Brain microvascular endothelial cell (primary cell): ENCODE results near the gene KRTAP4-16.
"Not testable (repeated sequence)": the region's sequence is repeated elsewhere in the genome, so short reads cannot be mapped to it uniquely, and the experiment has no call there.

Experiments
- DNase-seq: peaks from one replicate; pipeline ENCODE4 v3.0.0-alpha.2; 2020
- H3K27ac ChIP-seq: fragments of 250-450 bp; sonication (Bioruptor Pico); 2 replicates; pipeline ENCODE4 v1.5.1; 2020; ENCODE audit warnings: mild to moderate bottlenecking, moderate library complexity
- H3K27me3 ChIP-seq: fragments of 250-450 bp; sonication (Bioruptor Pico); replicated peaks from 2 replicates; pipeline ENCODE4 v1.5.1; 2020; ENCODE audit warnings: mild to moderate bottlenecking
- H3K36me3 ChIP-seq: fragments of 250-450 bp; sonication (Bioruptor Pico); replicated peaks from 2 replicates; pipeline ENCODE4 v1.5.1; 2020; ENCODE audit warnings: mild to moderate bottlenecking
- H3K4me3 ChIP-seq: 2 replicates; pipeline ENCODE4 v1.5.1; 2011; ENCODE audit warnings: low read depth, mild to moderate bottlenecking, control low read depth, low read length, moderate library complexity
- in situ Hi-C: cut with HindIII; loops from 2 replicates; pipeline ENCODE4 v1.10.0; 2017; ENCODE audit warnings: low sequenced_read_pairs, low pct_ligation_motif_present
- TF ChIP-seq, protein P1 (sequence below): IDR thresholded peaks from 2 replicates; pipeline ENCODE4 v1.5.1; 2011; ENCODE audit warnings: low read depth, mild to moderate bottlenecking, moderate library complexity, low read length, control low read depth, inconsistent platforms; ENCODE audit errors: missing control alignments

KRTAP4-16 gene

DNA sequence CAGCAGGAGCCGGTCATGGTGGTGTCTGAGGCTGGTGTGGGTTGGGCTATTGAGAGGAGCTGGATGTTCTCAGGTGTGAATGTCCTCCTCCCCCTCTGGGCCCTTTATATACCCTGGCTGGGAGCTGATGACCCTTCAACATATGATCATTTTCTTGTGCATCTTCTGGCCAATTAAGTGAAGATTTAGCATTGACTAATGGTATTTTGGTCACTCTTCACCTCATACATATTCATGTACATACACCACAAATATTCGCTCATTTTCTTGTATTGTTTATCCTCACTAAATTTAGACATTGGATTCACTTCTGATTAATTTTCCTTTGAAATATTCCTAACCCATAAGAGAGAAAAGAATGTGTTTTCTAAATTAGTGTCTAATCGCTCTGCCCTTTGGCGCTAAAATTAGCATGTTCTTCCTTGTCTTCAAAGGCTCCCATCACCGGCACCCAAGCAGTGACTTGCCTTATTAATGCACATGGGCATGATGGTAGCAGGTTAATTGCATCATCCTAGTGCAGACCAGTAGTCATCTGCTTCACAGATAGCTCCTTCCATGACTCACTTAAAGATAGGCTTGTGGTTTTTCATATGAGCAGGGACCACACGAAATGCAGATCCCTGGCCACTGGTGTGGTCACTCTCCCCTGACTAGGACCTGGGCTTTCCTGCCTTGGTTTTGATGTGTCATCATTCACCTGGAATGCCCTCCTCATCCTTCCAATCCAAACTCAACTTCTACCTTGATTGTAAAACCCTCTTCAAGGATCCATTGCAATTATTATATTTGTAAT lies 36.0 kb downstream of the KRTAP4-16 start, which contains the start of gene KRTAP2-4:
KRTAP2-4 (minus strand) TSS at position 51 of the 796 bp plus-strand sequence; CDS start at position 17, 34 bp downstream.
- peak; percentile 94 for DNase-seq
- peak within 1 kb of the TSS; percentile 57 for H3K27ac ChIP-seq
- H3K27me3 ChIP-seq: no peaks in the 10 kb centered on the region
- in situ Hi-C loops: no loop called here
- no peak within 1 kb of the TSS for H3K4me3 ChIP-seq
- TF ChIP-seq, protein P1, sequence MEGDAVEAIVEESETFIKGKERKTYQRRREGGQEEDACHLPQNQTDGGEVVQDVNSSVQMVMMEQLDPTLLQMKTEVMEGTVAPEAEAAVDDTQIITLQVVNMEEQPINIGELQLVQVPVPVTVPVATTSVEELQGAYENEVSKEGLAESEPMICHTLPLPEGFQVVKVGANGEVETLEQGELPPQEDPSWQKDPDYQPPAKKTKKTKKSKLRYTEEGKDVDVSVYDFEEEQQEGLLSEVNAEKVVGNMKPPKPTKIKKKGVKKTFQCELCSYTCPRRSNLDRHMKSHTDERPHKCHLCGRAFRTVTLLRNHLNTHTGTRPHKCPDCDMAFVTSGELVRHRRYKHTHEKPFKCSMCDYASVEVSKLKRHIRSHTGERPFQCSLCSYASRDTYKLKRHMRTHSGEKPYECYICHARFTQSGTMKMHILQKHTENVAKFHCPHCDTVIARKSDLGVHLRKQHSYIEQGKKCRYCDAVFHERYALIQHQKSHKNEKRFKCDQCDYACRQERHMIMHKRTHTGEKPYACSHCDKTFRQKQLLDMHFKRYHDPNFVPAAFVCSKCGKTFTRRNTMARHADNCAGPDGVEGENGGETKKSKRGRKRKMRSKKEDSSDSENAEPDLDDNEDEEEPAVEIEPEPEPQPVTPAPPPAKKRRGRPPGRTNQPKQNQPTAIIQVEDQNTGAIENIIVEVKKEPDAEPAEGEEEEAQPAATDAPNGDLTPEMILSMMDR: no peak
- H3K36me3 ChIP-seq: no peaks in the 10 kb centered on the region

DNA sequence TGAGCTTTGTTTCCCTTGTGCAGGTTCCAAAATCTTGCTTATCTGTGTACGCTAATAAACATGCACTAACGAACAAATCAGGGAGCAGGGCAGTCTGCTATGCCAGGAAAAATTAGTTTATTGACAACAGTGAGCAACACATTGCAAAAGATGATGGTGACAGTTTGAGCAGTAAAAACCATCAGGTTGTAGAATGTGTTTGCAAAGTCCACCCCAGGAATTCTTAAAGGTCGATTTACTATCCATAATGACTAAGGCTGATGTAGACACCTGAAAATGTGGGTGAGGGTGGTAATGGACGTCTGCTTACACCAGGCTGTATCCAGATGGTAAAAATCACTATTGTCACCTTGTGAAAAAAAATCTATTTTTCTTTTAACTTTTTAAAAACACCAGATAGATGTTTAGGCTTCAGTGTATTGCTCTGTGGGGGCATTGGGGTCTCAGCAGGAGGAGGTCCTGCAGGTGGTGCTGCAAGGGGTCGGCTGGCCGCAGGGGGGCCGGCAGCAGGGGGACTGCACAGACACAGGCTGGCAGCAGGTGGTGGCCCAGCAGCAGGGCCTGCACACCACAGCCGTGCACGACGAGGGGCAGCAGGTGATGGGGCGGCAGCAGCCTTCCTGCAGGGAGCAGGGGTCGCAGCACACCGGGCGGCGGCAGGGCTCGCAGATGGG lies 36.9 kb downstream of the KRTAP4-16 start:
- DNase-seq, H3K27ac ChIP-seq, in situ Hi-C loops, H3K36me3 ChIP-seq, H3K27me3 ChIP-seq, H3K4me3 ChIP-seq: not testable (repeated sequence)

DNA sequence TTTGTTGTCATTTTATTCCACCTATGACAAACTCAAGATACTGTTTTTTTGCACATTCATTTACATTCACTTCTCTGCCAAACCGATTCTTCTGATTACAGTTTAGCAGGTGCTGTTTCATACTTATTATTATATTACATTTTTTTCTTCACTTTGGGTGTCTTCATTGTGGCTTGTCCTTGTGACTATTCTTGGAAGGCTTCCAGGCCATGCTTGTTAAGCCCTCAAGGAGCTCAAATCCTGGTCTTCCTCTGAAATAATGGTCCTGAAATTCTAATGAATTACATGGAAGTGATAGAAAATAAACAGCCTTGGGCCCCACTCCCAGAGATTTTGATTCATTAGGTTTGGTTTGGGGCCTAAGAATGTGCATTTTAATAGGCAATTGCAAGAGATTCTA lies 37.7 kb downstream of the KRTAP4-16 start:
- Histone ChIP-seq H3K27me3 (no peaks in the 10 kb centered on the region), H3K4me3 (no peak overlapping the region), H3K27ac (no peak overlapping the region), H3K36me3 (no peaks in the 10 kb centered on the region)
- TF ChIP-seq, protein P1: no peak
- in situ Hi-C loops: no loop called here
- no peak for DNase-seq

DNA sequence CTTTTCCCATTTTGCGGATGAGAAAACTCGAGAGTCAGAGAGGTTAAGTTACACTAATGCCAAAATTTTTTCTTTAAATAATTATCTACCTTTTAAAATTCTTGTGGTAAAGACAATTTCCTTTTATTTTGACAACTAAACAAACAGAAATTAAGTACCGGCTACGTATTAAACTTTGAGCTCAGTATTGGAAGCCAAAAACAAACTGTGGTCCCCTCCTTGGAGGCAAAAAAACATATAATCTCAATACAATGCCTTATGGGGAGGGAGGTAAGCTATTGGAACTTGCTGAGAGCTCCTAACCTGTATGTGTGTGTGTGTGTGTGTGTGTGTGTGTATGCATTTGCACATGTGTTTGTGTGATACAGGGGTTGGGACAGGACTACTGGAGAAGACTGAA lies 38.6 kb downstream of the KRTAP4-16 start:
- in situ Hi-C loops: no loop called here
- no peak overlapping the region for H3K27ac ChIP-seq
- no peak for DNase-seq
- H3K36me3 ChIP-seq: no peaks in the 10 kb centered on the region
- TF ChIP-seq, protein P1: no peak
- H3K4me3 ChIP-seq: no peak overlapping the region
- no peaks in the 10 kb centered on the region for H3K27me3 ChIP-seq

DNA sequence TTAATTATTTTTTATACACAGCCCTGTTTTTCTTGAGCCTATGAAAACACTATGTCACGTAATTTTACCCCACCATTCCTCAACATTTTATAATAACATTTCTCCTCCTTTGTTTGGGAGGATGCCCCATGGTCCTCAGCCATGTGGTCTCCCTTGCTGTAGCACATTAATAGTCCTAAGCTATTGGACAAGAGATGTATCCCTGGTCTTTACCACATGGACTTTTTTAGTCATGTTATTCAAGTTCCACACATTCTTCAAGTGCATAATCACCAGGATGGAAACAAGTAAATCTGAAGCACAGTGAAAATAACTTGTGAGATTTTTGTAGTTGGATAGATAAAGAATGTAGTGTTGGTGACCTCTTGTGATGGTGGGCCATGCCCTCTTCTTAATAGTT lies 40.0 kb downstream of the KRTAP4-16 start:
- DNase-seq: peak; percentile 75
- Histone ChIP-seq H3K36me3 (no peaks in the 10 kb centered on the region), H3K27ac (peak overlapping the region; percentile 89), H3K4me3 (no peak overlapping the region), H3K27me3 (no peaks in the 10 kb centered on the region)
- TF ChIP-seq, protein P1: no peak
- in situ Hi-C loops: no loop called here

DNA sequence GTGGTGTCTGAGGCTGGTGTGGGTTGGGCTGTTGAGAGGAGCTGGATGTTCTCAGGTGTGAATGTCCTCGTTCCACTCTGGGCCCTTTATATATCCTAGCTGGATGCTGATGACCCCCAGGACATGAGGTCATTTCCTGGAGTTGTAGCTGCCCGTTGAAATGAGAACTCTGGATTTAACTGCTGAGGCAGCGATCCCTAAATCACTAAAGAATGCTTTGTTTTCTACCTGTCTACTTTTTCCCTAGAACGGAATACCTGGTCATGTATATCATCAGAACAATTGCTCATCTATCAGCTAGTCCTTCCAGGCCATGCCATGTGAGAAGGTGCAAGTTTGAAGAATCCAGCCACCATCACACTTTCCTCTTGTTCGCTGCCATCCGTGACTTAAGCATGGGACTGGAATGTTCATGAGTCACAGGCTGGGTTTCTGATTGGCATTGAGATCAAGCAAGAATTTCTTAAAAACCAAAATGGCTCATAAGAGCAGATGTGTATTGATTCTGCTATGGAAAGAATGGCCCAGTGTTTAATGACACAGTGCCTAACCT lies 41.9 kb downstream of the KRTAP4-16 start, which contains the start of gene KRTAP2-3:
KRTAP2-3 (minus strand) TSS at position 63 of the 553 bp plus-strand sequence. CDS start 64 bp downstream, outside the sequence.
- Histone ChIP-seq H3K36me3 (no peaks in the 10 kb centered on the region), H3K27ac (peak within 1 kb of the TSS; percentile 89), H3K4me3 (no peak within 1 kb of the TSS), H3K27me3 (no peaks in the 10 kb centered on the region)
- TF ChIP-seq, protein P1: no peak
- DNase-seq: peak; percentile 89
- in situ Hi-C loops: no loop called here

DNA sequence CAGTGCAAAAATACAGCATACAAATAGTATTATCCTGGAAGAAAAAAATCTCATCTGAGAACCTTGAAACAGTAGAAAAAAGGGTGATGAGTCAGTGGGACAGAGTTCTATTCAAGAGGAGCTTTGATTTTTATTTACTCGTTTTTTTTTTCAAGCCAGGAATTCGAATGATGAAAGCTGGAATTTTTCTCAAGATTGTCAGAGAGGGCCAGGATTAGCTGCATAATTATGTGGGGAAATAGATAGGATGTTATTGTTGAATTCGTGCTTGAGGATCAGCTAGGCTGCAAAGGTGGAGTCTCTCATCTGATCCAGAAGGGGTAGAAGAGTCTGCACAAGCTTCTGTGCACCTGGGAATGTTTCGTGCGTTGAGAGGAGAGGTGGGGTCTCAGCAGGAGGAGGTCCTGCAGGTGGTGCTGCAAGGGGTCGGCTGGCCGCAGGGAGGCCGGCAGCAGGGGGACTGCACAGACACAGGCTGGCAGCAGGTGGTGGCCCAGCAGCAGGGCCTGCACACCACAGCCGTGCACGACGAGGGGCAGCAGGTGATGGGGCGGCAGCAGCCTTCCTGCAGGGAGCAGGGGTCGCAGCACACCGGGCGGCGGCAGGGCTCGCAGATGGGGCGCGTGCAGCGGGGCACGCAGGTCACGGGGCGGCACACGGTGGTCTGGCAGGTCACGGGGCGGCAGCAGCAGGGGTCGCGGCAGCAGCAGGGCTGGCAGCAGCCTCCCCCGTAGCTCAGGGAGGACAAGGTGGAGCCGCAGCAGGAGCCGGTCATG lies 42.5 kb downstream of the KRTAP4-16 start:
- H3K27me3 ChIP-seq, H3K4me3 ChIP-seq, in situ Hi-C loops, H3K36me3 ChIP-seq: not testable (repeated sequence)
- peak overlapping the region; percentile 89 for H3K27ac ChIP-seq
- peak; percentile 51 for DNase-seq
